Neuronal stem cell (in vitro differentiated cells): ENCODE results near the gene ENTPD6.

Experiments used
- DNase-seq: peaks from one replicate; pipeline ENCODE4 v3.0.0-alpha.2; 2013; ENCODE audit warnings: low spot score
- H2AFZ ChIP-seq: one replicate; pipeline ENCODE4 v1.6.1; 2013; ENCODE audit warnings: mild to moderate bottlenecking, low read length, inconsistent platforms
- H2AK5ac ChIP-seq: 2 replicates; pipeline ENCODE4 v1.6.1; 2013; ENCODE audit warnings: low read depth, mild to moderate bottlenecking, inconsistent platforms, low read length, moderate library complexity, mixed read lengths
- H2BK120ac ChIP-seq: 2 replicates; pipeline ENCODE4 v1.6.1; 2013; ENCODE audit warnings: low read depth, mild to moderate bottlenecking, inconsistent platforms, low read length, moderate library complexity, mixed read lengths
- H2BK12ac ChIP-seq: one replicate; pipeline ENCODE4 v1.6.1; 2013; ENCODE audit warnings: low read length, inconsistent platforms
- H2BK15ac ChIP-seq: 2 replicates; pipeline ENCODE4 v1.6.1; 2013; ENCODE audit warnings: mild to moderate bottlenecking, low read length, inconsistent platforms, mixed read lengths
- H2BK5ac ChIP-seq: one replicate; pipeline ENCODE4 v1.6.1; 2013; ENCODE audit warnings: inconsistent platforms, mild to moderate bottlenecking, low read length, moderate library complexity
- H3K14ac ChIP-seq: one replicate; pipeline ENCODE4 v1.6.1; 2013; ENCODE audit warnings: low read length, inconsistent platforms
- H3K18ac ChIP-seq: 2 replicates; pipeline ENCODE4 v1.6.1; 2013; ENCODE audit warnings: low read length, inconsistent platforms
- H3K23ac ChIP-seq: 2 replicates; pipeline ENCODE4 v1.6.1; 2013; ENCODE audit warnings: low read depth, mild to moderate bottlenecking, mixed read lengths, low read length, inconsistent platforms; ENCODE audit not compliant: poor library complexity
- H3K27ac ChIP-seq: replicated peaks from 3 replicates; pipeline ENCODE4 v1.5.1; 2013; ENCODE audit warnings: low read length, inconsistent platforms
- H3K27me3 ChIP-seq, 3 experiments: 2 replicates each; pipeline ENCODE4 v1.6.1; 2013; ENCODE audit warnings: low read length in 3 of 3, mild to moderate bottlenecking in 2 of 3, inconsistent platforms in 1 of 3, low read depth in 1 of 3, mixed read lengths in 1 of 3, moderate library complexity in 1 of 3; ENCODE audit not compliant: control insufficient read depth in 3 of 3, insufficient read depth in 3 of 3
- H3K36me3 ChIP-seq, 2 donors: replicated peaks in 1 of 2; 2 replicates each; pipeline ENCODE4 v1.6.1; 2013; ENCODE audit warnings: low read length in 2 of 2; ENCODE audit not compliant: control insufficient read depth in 2 of 2, insufficient read depth in 2 of 2
- H3K4ac ChIP-seq: 2 replicates; pipeline ENCODE4 v1.6.1; 2013; ENCODE audit warnings: inconsistent platforms, mild to moderate bottlenecking, low read length, moderate library complexity
- H3K4me1 ChIP-seq, 2 donors: 1 replicate in 1 of 2; 2 replicates in 1 of 2; pipeline ENCODE4 v1.6.1; 2013; ENCODE audit warnings: low read length in 2 of 2, low read depth in 1 of 2; ENCODE audit not compliant: control insufficient read depth in 2 of 2, insufficient read depth in 1 of 2
- H3K4me2 ChIP-seq: one replicate; pipeline ENCODE4 v1.6.1; 2013; ENCODE audit warnings: mild to moderate bottlenecking, low read length, inconsistent platforms; ENCODE audit not compliant: insufficient read depth, poor library complexity, severe bottlenecking
- H3K4me3 ChIP-seq, 2 donors: 2 replicates each; pipeline ENCODE4 v1.5.1; 2013; ENCODE audit warnings: low read length in 2 of 2, mild to moderate bottlenecking in 2 of 2, inconsistent platforms in 1 of 2, moderate library complexity in 1 of 2
- H3K79me1 ChIP-seq: one replicate; pipeline ENCODE4 v1.6.1; 2013; ENCODE audit warnings: low read depth, mild to moderate bottlenecking, inconsistent platforms, low read length, moderate library complexity
- H3K9ac ChIP-seq: one replicate; pipeline ENCODE4 v1.6.1; 2013; ENCODE audit warnings: mild to moderate bottlenecking, low read depth, low read length, inconsistent platforms; ENCODE audit not compliant: poor library complexity
- H3K9me3 ChIP-seq, 2 donors: replicated peaks in 1 of 2; 2 replicates each; pipeline versions ENCODE3 to v1.6.1; 2013; ENCODE audit warnings: low read length in 2 of 2, mild to moderate bottlenecking in 2 of 2, inconsistent platforms in 1 of 2, low read depth in 1 of 2, mixed read lengths in 1 of 2, moderate library complexity in 1 of 2; ENCODE audit not compliant: control insufficient read depth in 2 of 2, insufficient read depth in 1 of 2
- H4K8ac ChIP-seq: one replicate; pipeline ENCODE4 v1.6.1; 2013; ENCODE audit warnings: low read depth, mild to moderate bottlenecking, inconsistent platforms, low read length, moderate library complexity
- H4K91ac ChIP-seq: one replicate; pipeline ENCODE4 v1.6.1; 2013; ENCODE audit warnings: low read length, low read depth, mild to moderate bottlenecking, inconsistent platforms; ENCODE audit not compliant: poor library complexity
- WGBS, 2 donors: extraction: QIAGEN DNeasy Blood & Tissue Kit; methylation state at CpG; one replicate each; pipeline ENCODE4 v1.1.7; 2013; ENCODE audit warnings: missing lambda C conversion rate in 2 of 2, mixed read lengths in 1 of 2; ENCODE audit not compliant: insufficient read length in 2 of 2, insufficient replicate concordance in 1 of 2; ENCODE audit errors: extremely low coverage in 2 of 2; 5-methylcytosine and 5-hydroxymethylcytosine counted together

Gene ENTPD6

DNA sequence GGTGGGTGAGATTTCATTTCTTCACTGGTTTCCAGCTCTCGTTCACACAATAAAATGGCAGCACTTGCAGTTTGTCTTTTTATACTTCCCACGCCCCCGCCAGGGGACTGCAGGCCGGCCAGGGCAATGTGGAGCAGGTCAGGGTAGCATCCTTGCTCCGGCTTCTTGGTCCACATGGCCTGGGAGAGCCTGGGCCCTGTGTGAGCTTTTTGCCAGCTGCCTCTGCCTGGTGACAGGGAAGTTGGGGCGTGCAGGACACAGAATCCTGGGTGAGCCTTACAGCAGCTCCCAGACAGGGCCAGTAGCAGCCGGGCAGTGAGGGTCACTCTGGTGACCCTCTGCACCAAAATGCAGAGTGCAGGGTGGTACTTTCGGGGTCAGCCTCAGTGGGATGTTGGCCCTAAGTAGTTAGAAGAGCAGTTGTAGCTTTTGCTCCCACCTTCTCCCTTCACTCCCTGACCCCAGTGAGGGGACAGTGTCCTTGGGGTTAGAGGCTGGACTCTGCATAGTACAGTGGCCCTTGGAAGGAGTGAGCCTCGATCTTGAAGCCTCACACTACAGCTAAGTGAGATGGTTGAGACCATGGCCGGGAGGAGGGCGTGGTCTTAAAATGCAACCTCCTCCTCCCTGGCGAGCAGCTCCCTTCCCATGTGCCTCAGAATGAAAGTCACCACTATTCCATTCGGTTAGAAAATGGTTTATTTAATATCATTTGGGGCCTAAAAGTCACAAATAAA lies 76.1 kb downstream of the ENTPD6 start:
- Histone ChIP-seq H2BK15ac (no peak overlapping the region), H3K4me3 (no peak overlapping the region), H3K23ac (no peak overlapping the region), H4K8ac (no peak overlapping the region), H3K18ac (no peak overlapping the region), H3K9me3 (peaks cover 2 to 3% of the 10 kb centered on the region in 2 donors), H2BK12ac (no peak overlapping the region), H3K36me3 (peaks cover 59 to 90% of the 10 kb centered on the region in 2 donors), H2AK5ac (no peak overlapping the region), H3K27ac (no peak overlapping the region), H3K79me1 (peaks cover 10% of the 10 kb centered on the region), H3K9ac (no peak overlapping the region), H3K4me2 (no peak overlapping the region), H3K4me1 (peaks cover 0 to 3% of the 10 kb centered on the region in 2 donors), H2BK5ac (no peak overlapping the region), H4K91ac (no peak overlapping the region), H2AFZ (no peak overlapping the region), H3K14ac (no peak overlapping the region), H3K27me3 (no peaks in the 10 kb centered on the region), H3K4ac (no peak overlapping the region), H2BK120ac (no peak overlapping the region)
- DNase-seq = no peak
- WGBS, 2 donors = no CpG with 5 or more reads among the region's 13 CpGs

DNA sequence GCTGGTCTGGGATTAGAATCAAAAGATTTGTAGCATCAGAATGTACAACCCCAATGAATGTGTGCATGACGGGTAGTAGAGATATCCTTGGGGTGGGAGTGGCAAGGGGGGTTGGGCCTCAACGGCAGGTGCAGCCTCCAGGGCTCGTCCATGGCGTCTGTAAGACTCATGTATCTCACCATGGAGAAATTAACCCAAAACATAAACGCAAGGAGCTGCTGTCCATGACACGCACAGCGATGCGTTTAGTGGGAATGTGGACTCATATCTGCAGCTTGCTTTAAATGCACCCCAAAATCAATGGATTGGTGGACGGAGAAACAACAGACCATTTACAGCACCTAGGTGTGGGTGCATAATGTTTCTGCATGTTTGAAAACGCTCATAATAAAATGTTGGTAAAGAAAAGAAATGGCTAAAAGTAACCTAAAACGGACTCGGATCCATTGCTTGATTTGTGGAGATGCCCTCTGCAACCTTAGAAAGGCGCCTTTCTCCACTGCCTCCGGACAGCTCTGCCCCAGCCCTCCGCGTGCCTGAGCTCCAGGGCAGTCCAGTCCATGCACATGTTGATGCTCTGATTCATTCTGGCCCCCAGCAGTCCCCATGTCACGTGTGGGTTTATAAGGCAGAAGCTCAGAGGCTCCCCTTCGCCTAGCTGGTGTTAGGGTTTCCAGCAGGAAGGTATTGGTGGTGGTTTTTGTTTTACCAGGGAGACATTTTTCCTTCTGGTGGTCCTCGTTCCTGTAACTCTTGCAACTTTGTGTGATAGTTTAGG lies 76.9 kb downstream of the ENTPD6 start:
- Histone ChIP-seq H4K91ac (no peak overlapping the region), H3K4ac (no peak overlapping the region), H3K27ac (no peak overlapping the region), H3K9me3 (peaks cover 0 to 2% of the 10 kb centered on the region in 2 donors), H3K36me3 (peaks cover 64 to 90% of the 10 kb centered on the region in 2 donors), H2BK120ac (no peak overlapping the region), H4K8ac (no peak overlapping the region), H3K18ac (no peak overlapping the region), H2AK5ac (no peak overlapping the region), H3K79me1 (peaks cover 11% of the 10 kb centered on the region), H2BK12ac (no peak overlapping the region), H2BK15ac (no peak overlapping the region), H2AFZ (no peak overlapping the region), H3K4me1 (peaks cover 0 to 3% of the 10 kb centered on the region in 2 donors), H3K14ac (no peak overlapping the region), H2BK5ac (no peak overlapping the region), H3K9ac (no peak overlapping the region), H3K27me3 (no peaks in the 10 kb centered on the region), H3K4me3 (no peak overlapping the region), H3K23ac (no peak overlapping the region), H3K4me2 (no peak overlapping the region)
- DNase-seq = no peak
- WGBS, 2 donors = no CpG with 5 or more reads among the region's 19 CpGs

DNA sequence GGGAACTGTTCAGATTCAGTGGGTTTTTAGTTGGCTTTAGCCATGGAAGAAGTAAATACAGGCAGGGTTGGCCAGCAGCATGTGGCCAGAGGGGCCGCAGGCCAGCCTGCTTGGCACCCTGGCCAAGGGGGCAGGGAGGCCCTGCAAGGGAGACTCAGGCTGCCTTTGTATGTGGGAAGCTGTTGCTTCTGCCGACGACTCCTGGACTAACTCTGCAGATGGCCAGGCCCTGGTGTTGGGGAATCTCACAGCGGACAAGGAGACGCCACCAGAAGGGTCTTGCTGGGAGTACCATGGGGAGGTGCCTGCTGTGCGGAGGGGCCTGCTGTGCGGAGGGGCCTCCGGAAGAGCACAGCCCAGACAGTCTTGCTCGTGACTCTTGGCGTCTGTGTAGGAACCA lies 77.5 kb downstream of the ENTPD6 start:
- Histone ChIP-seq H3K9ac (no peak overlapping the region), H2AFZ (no peak overlapping the region), H3K79me1 (peaks cover 11% of the 10 kb centered on the region), H3K9me3 (peaks cover 0 to 3% of the 10 kb centered on the region in 2 donors), H2BK5ac (no peak overlapping the region), H3K4ac (no peak overlapping the region), H3K23ac (no peak overlapping the region), H3K4me3 (no peak overlapping the region), H3K27me3 (no peaks in the 10 kb centered on the region), H2BK15ac (no peak overlapping the region), H3K4me2 (no peak overlapping the region), H3K14ac (no peak overlapping the region), H3K36me3 (peaks cover 70 to 96% of the 10 kb centered on the region in 2 donors), H3K4me1 (peaks cover 0 to 3% of the 10 kb centered on the region in 2 donors), H4K91ac (no peak overlapping the region), H4K8ac (no peak overlapping the region), H2BK120ac (no peak overlapping the region), H3K27ac (no peak overlapping the region), H3K18ac (no peak overlapping the region), H2BK12ac (no peak overlapping the region), H2AK5ac (no peak overlapping the region)
- no CpG with 5 or more reads among the region's 10 CpGs for WGBS, 2 donors
- no peak for DNase-seq
